K562 (cell line): ENCODE data around the gene MFSD6. TPM values are rescaled to one million over a fixed set of nuclear protein-coding genes. Genes with fewer than 3 reads are reported as not detected.

Experiments used
- ATAC-seq: fragments of 200-7000 bp; cut with Tn5 transposase; 3 replicates; pipeline ENCODE4 v1.9.1; 2020; ENCODE audit warnings: moderate library complexity
- BruUV-seq: library from RNA; stranded (reverse); fragments of 400-500 nt; replicated peaks from 2 replicates; lab custom pipeline; 2021; lab: Mats Ljungman, UMichigan
- CTCF ChIA-PET: fragments of 300-600 bp; formaldehyde crosslinking; extraction: SDS; loops from one replicate; lab custom pipeline; 2021; ENCODE audit warnings: low intra/inter-chr PET ratio; lab: Yijun Ruan, JAX
- POLR2A ChIA-PET: fragments of 300-600, 350-650 bp; sonication (Branson Sonifier 250); formaldehyde crosslinking; extraction: SDS; loops from one replicate; lab custom pipeline; 2021; ENCODE audit warnings: antibody characterized with exemption, inconsistent platforms; lab: Yijun Ruan, JAX
- DNase-seq, 4 experiments: peaks; one replicate each; pipeline versions ENCODE4 v3.0.0 to v3.0.0-alpha.2; 2011 to 2018; ENCODE audit warnings: low spot score in 3 of 4, mixed read lengths in 3 of 4; ENCODE audit errors: extremely low read depth in 1 of 4
- FAIRE-seq: peaks from 2 replicates; lab custom pipeline; 2011; peaks lifted over from hg19 to GRCh38; lab: Jason Lieb, UNC
- H2AFZ ChIP-seq: 2 replicates; pipeline ENCODE4 v1.6.0; 2011; ENCODE audit warnings: low read depth, low read length, control low read depth, inconsistent platforms
- H3K27ac ChIP-seq: fragments of 200-600 bp; 3 replicates; pipeline ENCODE4 v1.8.0; 2011; ENCODE audit warnings: low read depth, mild to moderate bottlenecking, control low read depth, inconsistent platforms, low read length, moderate library complexity, mixed read lengths; ENCODE audit errors: extremely low read depth
- H3K27me3 ChIP-seq, 2 experiments: fragments of 300-600 bp in 1 of 2; 2 replicates in 1 of 2; 3 replicates in 1 of 2; pipeline versions ENCODE4 v1.6.0 to v1.8.0; 2011; ENCODE audit warnings: inconsistent platforms in 2 of 2, low read length in 2 of 2, mild to moderate bottlenecking in 1 of 2, mixed read lengths in 1 of 2, moderate library complexity in 1 of 2; ENCODE audit not compliant: control insufficient read depth in 2 of 2, insufficient read depth in 2 of 2
- H3K36me3 ChIP-seq: fragments of 300-600 bp; 3 replicates; pipeline ENCODE4 v1.8.0; 2011; ENCODE audit warnings: mild to moderate bottlenecking, low read length, inconsistent platforms; ENCODE audit not compliant: control insufficient read depth, insufficient read depth
- H3K4me1 ChIP-seq, 2 experiments: fragments of 200-600 bp in 1 of 2; replicated peaks in 1 of 2; 2 replicates in 1 of 2; 3 replicates in 1 of 2; pipeline versions ENCODE4 v1.5.1 to v1.8.0; 2011; ENCODE audit warnings: inconsistent platforms in 2 of 2, low read length in 2 of 2, mild to moderate bottlenecking in 1 of 2, mixed read lengths in 1 of 2, moderate library complexity in 1 of 2; ENCODE audit not compliant: control insufficient read depth in 2 of 2, insufficient read depth in 2 of 2
- H3K4me2 ChIP-seq: 2 replicates; pipeline ENCODE4 v1.6.1; 2011; ENCODE audit warnings: low read length, control low read depth, inconsistent platforms, mixed read lengths; ENCODE audit not compliant: insufficient read depth
- H3K4me3 ChIP-seq: fragments of 200-600 bp; sonication (generic), shearing (Covaris generic); 2 replicates; pipeline ENCODE4 v1.5.1; 2016; ENCODE audit warnings: control low read depth, inconsistent platforms
- H3K79me2 ChIP-seq: fragments of 200-600 bp; 3 replicates; pipeline ENCODE4 v1.8.0; 2011; ENCODE audit warnings: low read length, inconsistent platforms; ENCODE audit not compliant: control insufficient read depth, insufficient read depth
- H3K9ac ChIP-seq, 2 experiments: 2 replicates each; pipeline versions ENCODE4 v1.6.0 to v1.6.1; 2011; ENCODE audit warnings: low read depth in 2 of 2, low read length in 2 of 2, control low read depth in 1 of 2, inconsistent platforms in 1 of 2, mild to moderate bottlenecking in 1 of 2, mixed read lengths in 1 of 2; ENCODE audit not compliant: insufficient read depth in 1 of 2
- H3K9me1 ChIP-seq: one replicate; pipeline ENCODE4 v1.6.0; 2011; ENCODE audit warnings: inconsistent platforms, mild to moderate bottlenecking, low read length, moderate library complexity; ENCODE audit not compliant: control insufficient read depth, insufficient read depth
- H3K9me3 ChIP-seq: replicated peaks from 2 replicates; pipeline ENCODE4 v1.5.1; 2011; ENCODE audit warnings: low read depth, low read length, inconsistent platforms; ENCODE audit not compliant: control insufficient read depth, insufficient read depth
- H4K20me1 ChIP-seq: replicated peaks from 2 replicates; pipeline ENCODE4 v1.6.1; 2011; ENCODE audit warnings: low read length, inconsistent platforms, mixed read lengths; ENCODE audit not compliant: control insufficient read depth, insufficient read depth
- KDM1A ChIP-seq, 2 experiments: fragments of 450-650 bp; IDR thresholded peaks; 2 replicates each; pipeline ENCODE4 v1.6.1; 2016; ENCODE audit warnings: mild to moderate bottlenecking in 2 of 2
- LCOR ChIP-seq: sonication (generic); formaldehyde crosslinking; IDR thresholded peaks from 2 replicates; pipeline ENCODE4 v1.8.0; 2022; ENCODE audit warnings: mild to moderate bottlenecking, missing genetic modification reagents
- PTBP1 ChIP-seq: fragments of 200-400 bp; formaldehyde crosslinking; IDR thresholded peaks from 2 replicates; pipeline ENCODE4 v1.6.1; 2017; ENCODE audit warnings: low read depth, low read length
- SMARCA5 ChIP-seq: fragments of 450-650 bp; IDR thresholded peaks from 2 replicates; pipeline ENCODE4 v1.6.1; 2016
- ZNF589 ChIP-seq: fragments of 200-800 bp; sonication (Bioruptor generic); IDR thresholded peaks from 2 replicates; pipeline ENCODE4 v1.6.1; 2016; ENCODE audit warnings: low read depth, missing genetic modification characterization, missing compliant biosample characterization
- ZNF655 ChIP-seq: fragments of 250-450 bp; sonication (Bioruptor Pico); IDR thresholded peaks from 2 replicates; pipeline ENCODE4 v1.5.0; 2021
- WGBS: fragments of 100-300 bp; shearing (Covaris generic); methylation state at CpG from one replicate; pipeline ENCODE4 v1.1.6; 2016; ENCODE audit warnings: low coverage, mixed read lengths; ENCODE audit not compliant: insufficient coverage; ENCODE audit errors: missing lambda C conversion rate; 5-methylcytosine and 5-hydroxymethylcytosine counted together
- in situ Hi-C: fragments of 300-500 bp; cut with MboI; formaldehyde crosslinking; loops from 4 replicates; pipeline ENCODE4 v1.15.0; 2018; ENCODE audit warnings: inconsistent platforms, mixed read lengths
- intact Hi-C: fragments of 100-400 bp; cut with micrococcal nuclease; formaldehyde crosslinking; loops from 2 replicates; pipeline ENCODE4 v1.14.2; 2022
- polyA plus RNA-seq, 8 experiments: library from polyadenylated mRNA; depleted of rRNA in 4 of 8; stranded (reverse) in 5 of 8; unstranded in 3 of 8; fragments of >200 nt; fragmentation: Nextera tagmentation in 2 of 8; fragmentation: Illumina TruSeq in 1 of 8; extraction: Ambion mirVana in 2 of 8; extraction: Trizol in 1 of 8; gene quantifications; 2 replicates each; pipeline versions ENCODE4 v1.2.1 to v1.2.3, GENCODE V29; 2011 to 2014; ENCODE audit warnings: inconsistent platforms in 1 of 8, missing spikeins in 1 of 8
- total RNA-seq, 7 experiments: library from RNA; depleted of rRNA in 6 of 7; stranded (reverse); fragments of >200 nt in 6 of 7; fragmentation: Illumina TruSeq in 2 of 7; extraction: Trizol in 2 of 7; gene quantifications; 2 replicates each; pipeline versions ENCODE4 v1.2.1 to v1.2.3, GENCODE V29; 2011 to 2021; ENCODE audit warnings: low replicate concordance in 1 of 7

The MFSD6 gene
- total and polyA plus RNA-seq, 9 of the 15 experiments (the other 6 are each of a cell fraction or from before 2014, with no cell fraction given) = 1.1 to 7.9 (median 4.4) TPM

GRCh38 chr2:190454795-190455194, 46.6 kb downstream of the MFSD6 start:
- DNase-seq (no peak), ATAC-seq (no peak), FAIRE-seq (no peak)
- peaks cover 0 to 29% of the 10 kb centered on the region in 2 experiments; a peak in 3 of 5 replicates for H3K4me1 ChIP-seq
- ChIA-PET POLR2A (interaction anchor here (0.9 kb wide), 1 partner anchor 14 kb away, joined by 4 read pairs; no protein-coding TSS in a partner anchor), CTCF (no interaction called here)
- no peaks in the 10 kb centered on the region for H4K20me1 ChIP-seq
- no peaks in the 10 kb centered on the region; the same call in 2 of the 3 replicates for H3K79me2 ChIP-seq
- H3K4me2 ChIP-seq = no peak overlapping the region
- no peaks in the 10 kb centered on the region; the same call in 2 of the 3 replicates for H3K36me3 ChIP-seq
- H3K9me1 ChIP-seq = no peaks in the 10 kb centered on the region
- H3K9ac ChIP-seq = no peak overlapping the region
- H2AFZ ChIP-seq = no peak overlapping the region
- intact Hi-C loops (no loop called here), in situ Hi-C loops (no loop called here)
- H3K27me3 ChIP-seq = no peaks in the 10 kb centered on the region
- BruUV-seq = no TSS peak
- no peak overlapping the region for H3K4me3 ChIP-seq
- 0 out of 2 replicates have a peak, but pooled peaks cover 4% of the 10 kb centered on the region for H3K9me3 ChIP-seq
- no peak overlapping the region for H3K27ac ChIP-seq
- TF ChIP-seq KDM1A (IDR thresholded peaks at IDR 0.05) = peak in 1 of 2 experiments; percentile 57; a peak in 1 of 4 replicates
- TF ChIP-seq LCOR (CRISPR knock-in tag) = no peak
- 100% methylated on average over 2 of the region's 2 CpGs for WGBS

- H3K4me2 ChIP-seq = no peak overlapping the region
- BruUV-seq = no TSS peak
- ChIA-PET POLR2A (interaction anchor here (0.9 kb wide), 1 partner anchor 15 kb away, joined by 4 read pairs; no protein-coding TSS in a partner anchor), CTCF (no interaction called here)
- FAIRE-seq (no peak), ATAC-seq (no peak), DNase-seq (no peak)
- H3K4me1 ChIP-seq = peaks cover 3 to 37% of the 10 kb centered on the region in 2 experiments; a peak in 4 of 5 replicates
- no peaks in the 10 kb centered on the region; the same call in 1 of the 3 replicates for H3K79me2 ChIP-seq
- no peaks in the 10 kb centered on the region; the same call in 2 of the 3 replicates for H3K36me3 ChIP-seq
- no peak overlapping the region for H3K4me3 ChIP-seq
- WGBS = 66% methylated on average over 5 of the region's 7 CpGs
- H3K9me3 ChIP-seq = 0 out of 2 replicates have a peak, but pooled peaks cover 4% of the 10 kb centered on the region
- in situ Hi-C loops (no loop called here), intact Hi-C loops (no loop called here)
- H3K27ac ChIP-seq = no peak overlapping the region
- no peaks in the 10 kb centered on the region for H3K27me3 ChIP-seq
- no peaks in the 10 kb centered on the region for H4K20me1 ChIP-seq
- H2AFZ ChIP-seq = no peak overlapping the region
- no peak overlapping the region for H3K9ac ChIP-seq
- no peaks in the 10 kb centered on the region for H3K9me1 ChIP-seq
- no peak for TF ChIP-seq ZNF589 (CRISPR knock-in tag)
- no peak for TF ChIP-seq PTBP1
- TF ChIP-seq SMARCA5 = no peak
- no peak for TF ChIP-seq ZNF655
These were observed 47.4 kb downstream of the MFSD6 start for GRCh38 chr2:190455358-190456095.
